ENCODE data around the gene SQOR.

DNA sequence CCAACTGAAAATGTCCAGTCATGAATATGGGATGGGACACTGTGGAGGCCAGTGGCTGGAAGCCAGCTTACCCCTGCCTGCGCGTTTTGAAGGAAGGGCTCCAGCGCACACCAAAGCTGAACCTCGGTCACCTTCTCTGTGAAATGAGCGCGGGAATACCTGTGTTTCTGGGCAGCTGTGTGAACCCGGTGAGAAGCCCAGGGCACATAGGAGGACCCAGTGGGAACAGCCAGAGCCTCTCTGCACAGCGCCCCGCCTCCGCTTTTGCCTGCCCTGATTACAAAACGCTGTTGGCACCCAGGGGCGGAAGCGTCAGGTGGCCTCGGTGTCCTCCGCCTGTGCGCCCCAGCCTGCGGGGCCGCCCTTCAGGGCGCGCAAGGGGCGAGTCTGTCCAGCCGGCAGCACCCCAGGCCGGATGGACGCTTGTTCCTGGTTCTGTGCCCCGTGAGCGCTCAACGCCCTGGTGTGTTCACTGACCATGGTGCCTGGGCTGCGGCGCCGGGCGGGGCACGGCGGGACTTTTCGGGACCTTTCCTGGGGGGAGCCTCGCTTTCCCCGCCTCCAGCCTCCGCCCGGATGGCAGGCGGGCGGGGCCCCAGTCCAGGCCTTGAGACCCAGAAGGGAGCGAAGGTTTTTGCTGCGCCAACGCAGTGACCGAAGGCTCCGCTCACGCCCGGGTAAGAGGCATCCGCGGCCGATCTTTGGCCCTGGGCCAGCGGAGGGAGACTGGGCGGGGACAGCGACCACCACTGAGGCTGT, at the start of gene SQOR:
- TF ChIP-seq POLR2A (IDR thresholded peaks at IDR 0.05), result peak; percentile 62 to 81
- TF ChIP-seq, protein P1, sequence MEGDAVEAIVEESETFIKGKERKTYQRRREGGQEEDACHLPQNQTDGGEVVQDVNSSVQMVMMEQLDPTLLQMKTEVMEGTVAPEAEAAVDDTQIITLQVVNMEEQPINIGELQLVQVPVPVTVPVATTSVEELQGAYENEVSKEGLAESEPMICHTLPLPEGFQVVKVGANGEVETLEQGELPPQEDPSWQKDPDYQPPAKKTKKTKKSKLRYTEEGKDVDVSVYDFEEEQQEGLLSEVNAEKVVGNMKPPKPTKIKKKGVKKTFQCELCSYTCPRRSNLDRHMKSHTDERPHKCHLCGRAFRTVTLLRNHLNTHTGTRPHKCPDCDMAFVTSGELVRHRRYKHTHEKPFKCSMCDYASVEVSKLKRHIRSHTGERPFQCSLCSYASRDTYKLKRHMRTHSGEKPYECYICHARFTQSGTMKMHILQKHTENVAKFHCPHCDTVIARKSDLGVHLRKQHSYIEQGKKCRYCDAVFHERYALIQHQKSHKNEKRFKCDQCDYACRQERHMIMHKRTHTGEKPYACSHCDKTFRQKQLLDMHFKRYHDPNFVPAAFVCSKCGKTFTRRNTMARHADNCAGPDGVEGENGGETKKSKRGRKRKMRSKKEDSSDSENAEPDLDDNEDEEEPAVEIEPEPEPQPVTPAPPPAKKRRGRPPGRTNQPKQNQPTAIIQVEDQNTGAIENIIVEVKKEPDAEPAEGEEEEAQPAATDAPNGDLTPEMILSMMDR (IDR thresholded peaks at IDR 0.05), result peak in 1 of 4 experiments; percentile 26
- peak; percentile 89 for TF ChIP-seq POLR2AphosphoS5 (IDR thresholded peaks at IDR 0.05)

Data from gastroesophageal sphincter (tissue), 3 donors.